ENCODE measurements around the gene LNX1.

The LNX1 gene

GRCh38 chr4:53557669-53558064 lies 33.6 kb downstream of the LNX1 start:
- no peak overlapping the region for H3K4me3 ChIP-seq (ENCODE audit: low read depth, low read length)
- TF ChIP-seq CTCF (IDR thresholded peaks at IDR 0.05; ENCODE audit: low read depth, low read length), result no peak
- DNase-seq (ENCODE audit: low read depth, low spot score), result no peak
- in situ Hi-C loops (cut with HindIII; ENCODE audit: low sequenced_read_pairs), result no loop called here

- no peak overlapping the region for H3K4me3 ChIP-seq (ENCODE audit: low read depth, low read length)
- no peak for DNase-seq (ENCODE audit: low read depth, low spot score)
- TF ChIP-seq CTCF (IDR thresholded peaks at IDR 0.05; ENCODE audit: low read depth, low read length), result no peak
- in situ Hi-C loops (cut with HindIII; ENCODE audit: low sequenced_read_pairs), result no loop called here
Observed at GRCh38 chr4:53556651-53557050, 34.6 kb downstream of the LNX1 start.

GRCh38 chr4:53553486-53554210 lies 37.6 kb downstream of the LNX1 start:
- H3K4me3 ChIP-seq (ENCODE audit: low read depth, low read length), result no peak overlapping the region
- in situ Hi-C loops (cut with HindIII; ENCODE audit: low sequenced_read_pairs), result no loop called here
- TF ChIP-seq CTCF (IDR thresholded peaks at IDR 0.05; ENCODE audit: low read depth, low read length), result no peak
- DNase-seq (ENCODE audit: low read depth, low spot score), result no peak

GRCh38 chr4:53552711-53553110 lies 38.6 kb downstream of the LNX1 start:
- no peak for TF ChIP-seq CTCF (IDR thresholded peaks at IDR 0.05; ENCODE audit: low read depth, low read length)
- no peak for DNase-seq (ENCODE audit: low read depth, low spot score)
- no peak overlapping the region for H3K4me3 ChIP-seq (ENCODE audit: low read depth, low read length)
- in situ Hi-C loops (cut with HindIII; ENCODE audit: low sequenced_read_pairs), result no loop called here

GRCh38 chr4:53551958-53552357 lies 39.3 kb downstream of the LNX1 start:
- no peak overlapping the region for H3K4me3 ChIP-seq (ENCODE audit: low read depth, low read length)
- in situ Hi-C loops (cut with HindIII; ENCODE audit: low sequenced_read_pairs), result no loop called here
- no peak for DNase-seq (ENCODE audit: low read depth, low spot score)
- no peak for TF ChIP-seq CTCF (IDR thresholded peaks at IDR 0.05; ENCODE audit: low read depth, low read length)

- in situ Hi-C loops (cut with HindIII; ENCODE audit: low sequenced_read_pairs), result no loop called here
- H3K4me3 ChIP-seq (ENCODE audit: low read depth, low read length), result no peak overlapping the region
- DNase-seq (ENCODE audit: low read depth, low spot score), result no peak
- no peak for TF ChIP-seq CTCF (IDR thresholded peaks at IDR 0.05; ENCODE audit: low read depth, low read length)
Observed at GRCh38 chr4:53551281-53551864, 39.9 kb downstream of the LNX1 start.
